Femur (tissue), 1 donor: ENCODE data around the gene OXER1.
A peak's percentile ranks its signal among the peaks of the same experiment; 100 is the strongest.

Experiments
- DNase-seq: peaks from one replicate; pipeline ENCODE4 v3.0.0-alpha.2; 2017

OXER1 gene

GRCh38 chr2:42793334-42794270, 29.7 kb upstream of the OXER1 start:
- DNase-seq = peak; percentile 76

- peak; percentile 85 for DNase-seq
Measured at GRCh38 chr2:42792583-42793333, 28.8 kb upstream of the OXER1 start, which contains the start of gene HAAO. Gene HAAO, minus strand, starts transcription at chr2:42792583. Its CDS starts 47 bp downstream, at chr2:42792536.

- no peak for DNase-seq
Measured at GRCh38 chr2:42792087-42792582, 28.2 kb upstream of the OXER1 start.

DNA sequence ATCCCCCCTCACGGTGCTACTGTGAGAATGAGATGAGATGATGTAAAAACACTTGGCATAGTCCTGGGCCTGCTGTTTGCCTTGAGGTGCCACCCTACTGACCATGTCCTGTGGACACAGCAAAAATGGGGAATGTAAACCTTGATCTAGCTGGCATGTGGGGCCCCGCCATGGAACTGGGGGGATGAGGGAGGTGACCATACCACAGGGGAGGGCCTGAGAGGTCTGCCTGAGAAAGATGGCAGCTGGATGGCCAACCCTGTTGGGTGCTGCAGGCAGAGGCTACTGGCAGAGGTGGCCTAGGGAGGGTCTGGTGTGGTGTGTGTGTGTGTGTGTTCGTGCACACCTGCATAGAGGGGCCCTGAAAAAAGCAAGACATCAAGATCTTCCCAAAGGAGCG, 27.7 kb upstream of the OXER1 start:
- DNase-seq = no peak

- no peak for DNase-seq
Measured at GRCh38 chr2:42789751-42790150, 25.8 kb upstream of the OXER1 start.

DNA sequence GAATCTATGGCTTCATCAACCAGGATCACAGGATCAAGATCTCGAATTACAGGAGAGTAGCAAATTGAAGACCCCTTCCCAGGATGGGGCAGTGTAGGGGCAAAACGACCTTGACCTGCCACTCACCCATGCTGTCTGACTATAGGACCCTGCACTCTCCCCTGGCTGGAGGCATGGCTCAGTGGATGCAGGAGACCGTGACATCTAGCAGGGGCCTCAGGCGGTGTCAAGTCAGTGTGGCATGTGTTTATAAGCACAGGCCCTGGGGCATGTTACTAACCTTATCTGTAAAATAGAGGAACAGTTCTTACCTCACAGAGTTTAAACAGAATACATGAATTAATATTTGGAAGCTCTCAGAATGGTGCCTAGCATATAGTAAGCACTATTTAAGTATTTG, 24.9 kb upstream of the OXER1 start:
- no peak for DNase-seq

DNA sequence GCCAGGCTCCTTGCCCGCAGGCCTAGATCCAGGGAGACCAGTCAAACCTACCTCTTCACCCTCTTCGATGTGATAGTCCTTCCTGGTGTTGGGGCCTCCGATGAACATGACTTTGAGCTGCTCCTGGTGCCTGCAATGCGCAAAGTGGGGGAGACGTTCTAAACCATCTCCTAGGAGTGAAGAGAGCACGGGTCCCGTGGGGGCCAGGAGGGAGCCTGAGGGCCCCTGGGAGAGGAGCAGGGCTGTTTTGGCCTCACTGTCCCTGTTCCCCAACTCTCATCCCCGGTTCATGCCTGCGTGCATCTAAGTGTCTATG, 24.5 kb upstream of the OXER1 start:
- DNase-seq = no peak

DNA sequence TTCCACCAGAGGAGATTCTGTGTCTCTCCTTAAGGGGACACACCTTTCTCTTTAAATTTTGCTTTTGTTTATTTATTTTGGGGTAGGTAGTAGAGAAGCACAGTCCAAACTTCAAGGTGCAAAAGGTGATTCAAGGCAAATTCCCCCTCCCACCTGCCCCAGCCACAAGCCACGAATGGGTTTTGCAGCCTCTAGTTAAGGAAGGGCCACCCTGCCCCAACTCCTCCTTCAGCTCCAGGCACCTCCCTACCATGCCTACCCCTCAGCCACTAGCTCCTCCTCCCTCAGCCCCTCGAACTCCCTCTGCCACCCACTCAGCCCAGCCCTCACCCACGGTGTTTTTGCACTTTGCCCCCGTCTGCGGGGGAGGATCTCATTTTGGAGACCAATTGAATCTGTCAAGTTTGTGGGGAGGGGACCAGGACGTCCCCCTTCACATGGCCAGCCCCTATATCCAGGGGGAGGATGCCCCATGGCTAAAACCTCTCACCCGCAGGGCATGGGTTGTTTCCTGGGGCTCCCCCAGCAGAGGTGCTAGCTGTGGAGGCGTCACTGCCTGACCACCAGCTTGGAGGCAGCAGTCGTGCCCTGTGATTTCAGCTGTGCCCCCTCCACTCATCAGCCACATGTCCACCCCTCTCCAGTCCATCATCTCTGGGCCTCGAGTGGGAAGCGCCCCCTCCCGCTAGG, 24.0 kb upstream of the OXER1 start:
- DNase-seq = no peak

DNA sequence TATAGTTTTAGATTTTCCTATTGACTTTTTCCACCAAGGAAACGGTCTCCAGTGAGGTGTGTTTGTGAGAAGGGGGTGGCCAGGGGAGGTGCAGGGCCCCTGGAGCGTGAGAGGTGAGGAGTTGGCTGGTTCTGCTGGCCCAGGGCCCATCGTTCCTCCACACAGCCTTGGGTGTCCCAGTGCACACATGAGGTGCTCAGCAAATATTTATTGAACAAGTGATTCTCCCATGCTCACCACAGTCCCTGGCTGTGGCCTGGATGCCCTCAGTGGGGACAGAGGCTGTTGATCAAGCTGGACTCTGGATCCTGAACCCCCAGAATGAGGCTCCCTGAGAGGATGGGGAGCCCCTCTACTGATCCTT, 23.5 kb upstream of the OXER1 start:
- DNase-seq = no peak

GRCh38 chr2:42786561-42787345, 22.8 kb upstream of the OXER1 start:
- DNase-seq = no peak

- no peak for DNase-seq
Measured at GRCh38 chr2:42784204-42784880, 20.4 kb upstream of the OXER1 start.

DNA sequence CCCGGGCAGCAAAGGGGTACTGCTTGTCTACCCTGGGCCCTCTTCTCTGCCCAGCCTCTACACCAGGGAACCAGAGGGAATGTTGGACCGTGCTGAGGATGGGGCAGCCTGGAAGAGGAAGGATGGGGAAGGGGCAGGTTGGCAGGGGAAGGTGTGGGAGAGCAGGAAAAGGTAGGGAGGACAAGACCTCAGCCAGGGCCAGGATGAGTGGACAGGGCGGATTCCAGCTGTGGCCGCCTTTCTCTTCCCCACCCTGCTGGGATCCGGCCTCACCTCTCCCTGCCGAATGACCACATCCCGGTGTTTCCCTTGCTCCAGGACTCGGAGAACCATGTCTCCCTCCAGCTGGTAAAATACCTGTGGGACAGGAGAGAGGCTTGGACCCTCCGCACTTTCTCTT, 19.6 kb upstream of the OXER1 start:
- no peak for DNase-seq

GRCh38 chr2:42781181-42781580, 17.2 kb upstream of the OXER1 start:
- no peak for DNase-seq

- DNase-seq = no peak
Measured at GRCh38 chr2:42777883-42778805, 14.2 kb upstream of the OXER1 start.

DNA sequence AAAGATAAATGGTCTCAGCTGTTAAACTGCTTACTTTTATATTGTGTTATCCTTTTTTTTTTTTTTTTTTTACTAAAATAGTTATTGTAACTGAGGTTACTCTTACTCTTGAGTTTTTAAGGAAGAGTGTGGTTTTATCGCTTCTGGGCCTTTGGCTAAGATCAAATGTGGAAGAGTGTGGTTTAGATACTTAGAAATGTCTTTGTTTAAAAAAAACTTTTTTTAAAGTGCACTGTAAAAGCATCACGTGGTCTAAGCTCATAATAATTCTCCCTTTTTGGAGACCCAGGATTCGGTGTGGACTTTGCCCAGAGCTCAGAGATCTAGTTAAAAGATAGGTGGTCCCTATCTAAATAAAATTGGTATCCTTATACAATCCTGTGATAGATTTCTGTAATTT, 11.9 kb upstream of the OXER1 start:
- DNase-seq = no peak

DNA sequence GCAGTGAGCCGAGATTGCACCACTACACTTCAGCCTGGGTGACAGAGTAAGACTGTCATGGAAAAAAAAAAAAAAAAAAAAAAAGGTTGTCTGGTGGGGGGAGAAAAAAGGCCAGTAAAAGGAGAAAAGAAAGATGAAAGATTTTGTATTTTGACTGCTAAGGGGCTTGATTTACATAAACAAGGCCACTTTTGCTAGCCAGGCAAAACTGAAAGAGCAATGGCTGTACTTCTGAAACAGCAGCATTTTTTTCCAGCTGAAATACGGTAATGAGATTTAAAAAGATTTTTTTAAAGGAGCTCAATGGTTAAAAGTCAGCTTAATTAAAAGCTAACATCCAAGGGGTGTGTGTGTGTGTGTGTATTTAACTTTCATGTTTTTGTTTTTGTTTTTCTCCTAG, 11.3 kb upstream of the OXER1 start:
- no peak for DNase-seq

- no peak for DNase-seq
Measured at GRCh38 chr2:42771546-42772153, 7.7 kb upstream of the OXER1 start.

DNA sequence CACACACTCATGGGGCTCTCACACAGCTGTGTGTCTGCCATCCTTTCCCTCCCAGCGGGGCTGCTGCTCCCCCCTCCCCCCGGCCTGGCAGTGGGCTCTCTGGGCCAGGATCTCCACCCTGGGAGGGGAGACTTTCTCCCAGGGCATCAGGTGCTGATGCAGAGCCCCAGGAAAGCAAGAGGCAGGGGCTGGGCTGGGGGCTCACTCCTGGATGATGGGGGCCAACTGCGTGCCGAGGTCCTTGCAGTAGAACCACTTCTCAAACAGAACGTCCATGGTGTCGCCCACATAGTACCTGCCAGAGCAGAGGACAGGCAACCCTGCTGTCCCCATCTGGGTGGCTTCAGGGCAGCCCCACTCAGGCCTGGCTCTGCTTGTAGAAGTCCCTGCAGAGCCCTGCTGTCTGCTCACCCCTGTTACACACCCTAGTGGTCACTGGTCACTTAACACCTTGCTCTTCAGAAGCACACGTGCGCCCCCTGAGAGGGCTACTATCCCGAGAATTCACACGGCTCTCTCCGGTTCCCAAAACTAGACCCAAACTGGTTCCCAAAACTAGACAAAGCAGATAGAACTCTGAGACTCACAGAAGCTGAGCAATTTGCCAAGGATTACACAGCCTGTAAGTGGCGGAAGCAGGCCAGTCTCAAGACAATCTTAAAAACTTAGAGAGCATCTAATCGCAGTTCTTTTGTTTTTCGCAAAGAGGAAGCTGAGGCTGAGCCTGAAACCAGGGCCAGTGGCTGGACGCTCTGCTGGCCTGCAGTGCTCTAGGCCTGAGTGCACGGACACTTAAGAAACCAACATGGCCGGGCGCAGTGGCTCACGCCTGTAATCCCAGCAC, 6.6 kb upstream of the OXER1 start:
- no peak for DNase-seq

GRCh38 chr2:42769583-42770287, 5.8 kb upstream of the OXER1 start:
- no peak for DNase-seq
